GM18502 (cell line): ENCODE results near the gene ATXN10.

Source experiments
- ATAC-seq: cut with Tn5 transposase; IDR thresholded peaks from one replicate; pipeline ENCODE4 v1.9.1; 2021; ENCODE audit warnings: mild to moderate bottlenecking; ENCODE audit not compliant: unreplicated experiment, poor library complexity

ATXN10 gene

GRCh38 chr22:45869340-45869847, 197.8 kb downstream of the ATXN10 start:
- ATAC-seq: no peak

GRCh38 chr22:45870011-45870410, 198.4 kb downstream of the ATXN10 start:
- no peak for ATAC-seq

GRCh38 chr22:45871721-45872120, 200.1 kb downstream of the ATXN10 start:
- no peak for ATAC-seq

- no peak for ATAC-seq
These were observed 201.1 kb downstream of the ATXN10 start for GRCh38 chr22:45872659-45873263.

DNA sequence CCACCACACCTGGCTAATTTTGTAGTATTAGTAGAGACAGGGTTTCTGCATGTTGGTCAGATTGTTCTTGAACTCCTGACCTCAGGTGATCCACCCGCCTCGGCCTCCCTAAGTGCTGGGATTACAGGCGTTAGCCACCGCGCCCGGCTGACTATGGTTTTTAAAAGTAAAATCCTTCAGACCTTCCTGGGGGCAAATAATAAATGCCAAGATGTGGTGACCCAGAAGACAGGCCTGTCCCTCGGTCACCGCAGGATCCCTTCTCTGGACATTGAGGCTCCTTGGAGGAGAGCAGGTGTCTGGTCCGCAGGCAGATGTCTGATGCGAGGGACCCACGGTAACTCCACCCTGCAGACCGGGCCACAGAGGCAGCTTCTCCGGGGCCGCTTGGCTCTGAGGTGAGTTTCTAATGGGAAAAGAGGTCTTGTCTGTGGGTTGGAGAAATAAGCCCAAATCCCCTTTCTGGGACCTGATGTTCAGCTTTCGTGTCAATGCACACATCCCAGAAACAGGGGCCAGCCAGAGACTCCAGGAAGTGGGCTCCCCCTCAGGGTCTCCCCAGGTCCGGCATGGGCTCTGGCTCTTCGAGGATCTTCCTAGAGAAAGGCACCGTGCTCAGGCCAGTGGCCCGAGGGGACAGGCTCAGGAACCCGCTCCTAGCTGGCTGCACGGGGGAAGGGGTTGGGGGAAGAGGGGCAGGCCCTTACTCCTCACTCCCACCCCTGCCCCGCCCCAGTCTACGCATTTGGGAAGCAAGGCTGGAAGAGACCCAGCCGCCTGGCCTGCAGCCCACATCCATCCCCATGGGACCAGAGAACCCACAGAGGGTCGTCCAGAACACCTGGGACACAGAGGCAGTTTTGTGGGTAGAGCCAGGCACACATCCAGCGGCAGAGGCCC, 204.8 kb downstream of the ATXN10 start:
- no peak for ATAC-seq

DNA sequence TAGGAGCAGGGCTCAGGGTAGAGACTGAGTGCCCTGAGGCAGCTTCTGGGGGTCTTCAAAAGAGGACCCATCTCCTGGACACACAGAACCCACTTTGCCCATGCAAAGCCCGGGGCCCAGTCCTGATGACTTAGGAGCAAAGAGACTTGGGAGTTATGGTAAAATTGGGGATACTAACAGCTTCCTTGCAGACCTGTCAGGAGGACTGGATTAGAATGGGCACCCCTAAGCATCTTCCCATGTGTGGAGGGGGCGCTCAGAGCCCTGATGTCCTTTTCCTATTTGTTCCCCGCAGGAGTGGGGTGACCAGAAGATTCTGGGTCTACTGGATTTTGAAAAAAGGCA, 205.4 kb downstream of the ATXN10 start:
- ATAC-seq: no peak

DNA sequence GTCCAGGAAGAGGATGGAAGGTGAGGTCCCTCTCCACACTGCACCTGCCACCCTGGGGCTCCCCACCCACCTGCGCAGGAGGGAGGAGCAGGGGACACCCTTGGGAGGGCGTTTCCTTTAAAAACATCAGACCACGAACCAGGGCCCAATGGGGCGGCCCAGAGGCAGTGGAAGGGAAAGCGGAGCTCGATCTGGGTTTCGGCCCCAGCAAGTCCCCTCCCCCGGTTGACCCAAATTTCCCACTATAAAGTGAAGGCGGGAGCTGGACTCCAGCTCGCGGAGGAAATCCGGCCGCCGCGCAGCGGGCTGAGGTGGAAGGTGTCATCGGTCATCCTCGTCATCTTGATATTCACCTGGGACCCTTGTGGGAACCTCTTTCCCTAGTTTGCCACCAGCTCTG, 206.0 kb downstream of the ATXN10 start:
- no peak for ATAC-seq

DNA sequence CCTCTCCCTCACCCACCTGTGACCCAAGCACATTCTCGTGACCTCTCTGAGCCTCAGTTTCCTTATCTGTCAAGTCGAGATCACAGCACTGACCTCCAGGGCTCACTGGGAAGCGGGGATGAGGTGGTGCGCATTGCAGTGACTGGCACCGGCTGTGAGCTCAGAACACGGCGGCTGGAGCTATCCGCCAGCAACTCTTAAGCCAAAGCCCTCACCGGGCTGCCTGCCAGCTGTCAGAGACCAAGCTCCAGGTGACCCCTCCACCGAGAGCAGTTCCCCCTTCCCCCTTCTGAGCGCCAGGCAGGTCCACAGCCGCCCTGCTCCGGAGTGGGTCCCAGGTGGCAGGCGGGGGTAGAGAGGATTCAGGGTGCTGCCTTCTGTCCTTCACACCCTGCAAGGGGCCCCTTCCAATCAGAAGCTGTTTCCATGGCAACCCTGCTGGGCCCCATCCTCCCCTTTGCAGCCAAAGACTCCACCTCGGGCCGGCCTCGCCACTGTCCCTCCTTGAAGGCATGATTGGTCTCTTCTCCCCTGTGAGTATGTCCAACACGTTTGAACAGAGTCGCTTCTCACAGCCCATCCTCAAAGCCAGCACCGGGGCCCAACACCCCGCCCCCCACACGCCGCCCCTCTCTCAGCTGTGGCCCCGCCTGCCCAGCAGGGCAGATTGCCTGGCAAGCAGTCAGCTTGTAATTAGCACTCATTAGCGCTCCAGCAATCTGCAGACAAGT, 206.6 kb downstream of the ATXN10 start:
- ATAC-seq: no peak

DNA sequence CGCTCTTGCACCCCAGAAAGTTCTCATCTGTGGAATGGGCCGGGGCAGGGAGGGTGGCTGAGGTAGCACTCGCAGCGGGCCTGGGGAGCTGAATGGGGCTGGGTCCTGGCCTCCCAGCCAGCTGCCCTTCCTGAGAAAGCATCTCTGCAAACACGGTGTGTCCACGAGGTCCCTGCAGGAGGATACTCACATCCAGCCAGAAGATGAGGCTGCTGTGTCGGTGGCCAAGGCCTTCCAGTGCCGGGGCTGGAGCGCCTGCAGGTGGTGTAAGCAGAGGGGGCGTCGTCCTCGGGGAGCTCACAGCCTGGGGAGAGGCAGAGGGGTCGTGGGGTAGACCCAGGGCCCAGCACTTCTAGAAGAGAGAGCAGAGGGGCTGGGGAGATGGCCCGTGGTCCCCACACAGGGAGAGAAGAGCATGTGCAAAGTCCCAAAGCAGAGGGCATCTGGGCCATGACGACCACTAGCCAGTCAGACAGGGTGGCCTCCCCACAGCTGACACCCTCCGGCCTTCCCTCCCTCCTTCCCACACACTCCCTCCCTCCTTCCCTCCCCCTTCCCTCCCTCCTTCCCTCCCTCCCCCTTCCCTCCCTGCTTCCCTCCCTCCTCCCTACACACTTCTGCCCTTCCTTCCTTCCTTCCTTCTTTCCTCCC, 207.4 kb downstream of the ATXN10 start:
- ATAC-seq: no peak

DNA sequence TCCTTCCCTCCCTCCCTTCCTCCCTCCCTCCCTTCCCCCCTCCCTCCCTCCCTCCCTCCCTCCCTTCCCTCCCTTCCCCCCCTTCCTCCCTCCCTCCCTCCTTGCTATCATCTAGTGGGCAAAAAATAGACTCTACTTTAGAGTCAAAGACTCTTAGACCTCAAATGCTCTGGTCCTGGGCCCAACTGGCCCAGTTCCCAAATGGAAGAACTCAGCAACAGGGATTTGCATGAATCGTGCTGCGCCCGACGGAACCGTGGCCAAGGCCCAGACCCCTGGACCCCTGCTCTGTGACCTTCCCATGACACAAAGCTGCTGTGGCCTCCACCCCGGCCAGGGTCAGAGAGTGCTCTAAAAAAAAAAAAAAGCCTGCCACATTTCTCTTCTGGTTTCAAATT, 207.9 kb downstream of the ATXN10 start:
- no peak for ATAC-seq

- no peak for ATAC-seq
These were observed 208.6 kb downstream of the ATXN10 start for GRCh38 chr22:45880091-45880715.

- ATAC-seq: no peak
These were observed 209.3 kb downstream of the ATXN10 start for GRCh38 chr22:45880716-45881523.

DNA sequence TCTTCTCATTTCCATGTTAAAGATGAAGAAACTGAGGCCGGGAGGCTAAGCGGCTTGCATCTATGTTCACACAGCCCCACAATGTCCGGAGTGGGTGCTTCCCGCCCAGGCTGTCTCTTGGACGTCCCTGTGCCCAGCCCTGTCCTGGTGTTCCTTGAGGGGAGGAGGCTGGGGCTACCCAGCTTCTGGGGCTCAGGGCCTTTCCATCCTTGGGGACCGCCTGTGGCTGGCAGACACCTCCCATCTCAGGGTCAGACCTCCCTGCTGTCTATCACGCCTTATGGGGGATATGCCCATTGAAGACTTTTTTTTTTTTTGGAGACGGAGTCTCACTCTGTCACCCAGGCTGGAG, 209.9 kb downstream of the ATXN10 start:
- no peak for ATAC-seq

DNA sequence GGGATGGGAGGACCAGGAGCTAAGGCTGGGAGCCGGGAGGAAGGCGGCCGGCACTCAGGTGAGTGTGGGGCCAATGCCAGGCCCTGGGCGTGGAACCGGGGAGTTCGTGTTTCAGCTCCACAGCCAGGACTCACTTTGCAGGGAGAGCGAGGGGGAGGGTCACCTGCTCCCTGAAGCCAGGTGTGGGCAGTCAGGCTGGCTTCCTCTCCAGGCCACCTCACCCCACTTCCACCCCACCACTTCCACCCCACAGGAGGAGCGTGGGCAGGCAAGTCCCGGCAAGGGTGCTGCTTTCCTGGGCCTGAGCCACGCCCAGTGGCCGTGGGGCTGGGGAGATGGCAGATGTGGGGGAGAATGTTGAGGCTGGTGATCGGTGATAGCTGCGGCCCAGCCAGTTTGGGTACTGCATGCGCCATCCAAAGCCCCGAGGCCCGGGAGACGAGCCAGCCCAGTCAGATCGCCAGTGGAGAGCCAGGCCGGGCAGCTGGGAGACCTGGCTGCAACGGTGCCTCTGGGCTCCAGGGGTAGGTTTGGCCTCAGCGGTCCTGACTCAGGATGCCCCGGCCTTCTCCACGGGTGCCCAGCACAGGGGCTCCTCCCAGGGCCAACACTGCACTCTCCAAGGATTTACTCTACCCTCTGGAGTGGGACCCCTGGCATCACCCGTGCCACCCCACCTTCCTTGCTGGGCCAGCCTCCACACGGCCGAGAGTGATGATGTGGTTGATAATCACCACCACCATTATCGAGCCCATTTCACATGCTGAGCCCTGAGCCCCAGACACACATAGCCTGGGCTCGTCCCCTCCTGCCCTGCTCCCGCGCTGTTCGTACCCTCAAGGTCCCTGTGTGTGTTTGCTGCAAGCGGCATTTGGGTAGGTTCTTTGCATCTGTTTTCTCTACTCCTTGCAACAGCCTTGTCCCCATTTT, 211.5 kb downstream of the ATXN10 start:
- ATAC-seq: no peak

- ATAC-seq: no peak
These were observed 212.2 kb downstream of the ATXN10 start for GRCh38 chr22:45883811-45884170.

- no peak for ATAC-seq
These were observed 212.8 kb downstream of the ATXN10 start for GRCh38 chr22:45884201-45885062.

DNA sequence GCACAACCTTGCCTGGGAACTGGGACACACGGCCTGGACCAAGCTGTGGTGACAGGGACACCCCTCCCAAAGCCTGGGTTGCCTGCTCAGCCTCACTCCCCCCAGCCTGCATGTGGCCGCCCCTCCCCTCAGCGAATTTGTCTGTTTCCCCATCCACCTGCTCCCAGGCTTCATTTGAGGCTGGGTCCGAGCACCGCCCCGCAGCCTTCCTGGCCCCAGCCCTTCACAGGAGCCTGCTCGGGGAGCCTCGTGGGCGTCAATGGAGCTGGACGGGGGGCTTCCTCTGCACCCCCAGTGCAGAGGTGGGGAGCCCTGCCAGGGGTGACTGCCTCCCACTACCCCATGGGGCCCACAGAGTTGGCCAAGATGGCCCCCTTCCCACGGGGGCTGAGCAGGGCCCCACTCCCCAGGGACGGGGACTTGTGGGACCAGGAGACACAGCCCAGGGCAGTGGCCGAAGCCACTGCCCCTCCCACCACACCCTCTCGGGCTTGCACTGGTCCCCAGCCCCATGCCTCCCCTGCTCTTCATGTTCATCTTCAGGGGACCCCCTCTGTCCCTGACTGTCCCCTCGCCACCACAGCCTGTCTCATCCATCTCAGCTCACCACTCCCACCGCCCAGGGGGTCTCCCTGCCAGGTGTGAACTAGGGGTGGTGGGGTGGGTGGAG, 213.7 kb downstream of the ATXN10 start:
- ATAC-seq: no peak
